ENCODE measurements around the gene SPRR2A.
"Not testable (repeated sequence)": the region's sequence is repeated elsewhere in the genome, so short reads cannot be mapped to it uniquely, and the experiment has no call there.

The SPRR2A gene

DNA sequence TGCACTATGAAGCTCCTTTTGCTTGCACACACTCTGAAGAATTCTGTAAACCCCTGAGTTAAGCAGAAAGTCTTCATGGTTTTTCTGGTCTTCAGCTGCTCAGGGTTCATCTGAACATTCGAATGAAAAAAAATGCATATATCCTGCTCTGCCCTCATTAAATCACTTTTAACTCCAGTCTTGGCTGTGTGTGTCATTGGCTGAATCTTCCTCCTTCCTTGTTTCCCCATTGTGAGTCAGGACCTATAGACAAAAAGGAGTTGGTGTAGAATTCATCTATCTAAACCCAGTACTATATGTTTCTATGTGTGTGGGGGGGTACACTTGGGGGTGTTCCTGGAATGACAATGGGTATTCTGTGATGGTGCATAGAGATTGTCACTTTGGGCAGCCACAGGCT lies 32.9 kb downstream of the SPRR2A start:
- DNase-seq = no peak

DNA sequence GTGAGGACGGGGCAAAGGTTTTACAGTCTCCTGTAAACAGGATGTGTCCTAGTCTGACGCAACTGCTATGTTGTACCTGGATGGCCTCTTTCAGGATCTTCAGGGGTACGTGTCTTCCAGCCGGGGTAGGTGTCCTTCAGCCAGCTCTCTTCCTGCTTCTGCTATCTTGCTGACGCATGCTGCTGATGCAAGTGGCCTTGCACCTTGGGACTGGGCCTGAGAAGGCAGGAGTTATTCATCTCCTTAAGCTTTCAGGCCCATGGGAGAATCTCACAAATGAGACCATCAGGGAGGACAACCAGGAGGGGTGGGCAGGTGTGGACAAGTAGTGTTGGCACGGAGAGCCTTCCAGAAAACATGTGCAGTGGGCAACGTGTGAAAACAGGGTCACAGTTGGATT lies 34.2 kb downstream of the SPRR2A start:
- DNase-seq = no peak

DNA sequence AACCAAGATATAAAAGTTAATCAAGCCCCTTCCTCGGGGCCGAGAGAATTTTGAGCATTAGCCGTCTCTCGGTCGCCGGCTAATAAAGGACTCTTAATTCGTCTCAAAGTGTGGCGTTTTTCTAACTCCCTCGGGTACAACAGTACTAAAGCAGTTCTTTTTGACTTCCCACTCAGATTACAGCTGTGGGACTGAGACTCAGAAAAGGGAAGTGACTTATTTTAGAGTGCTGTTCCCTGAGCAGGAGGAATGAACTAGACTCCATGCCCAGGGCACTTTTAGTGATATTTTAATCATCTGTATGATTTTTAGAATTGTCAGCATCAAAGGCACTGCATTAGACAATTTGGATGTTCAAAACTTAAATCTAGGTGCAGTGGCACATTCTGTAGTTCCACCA lies 35.0 kb downstream of the SPRR2A start:
- not testable (repeated sequence) for DNase-seq

DNA sequence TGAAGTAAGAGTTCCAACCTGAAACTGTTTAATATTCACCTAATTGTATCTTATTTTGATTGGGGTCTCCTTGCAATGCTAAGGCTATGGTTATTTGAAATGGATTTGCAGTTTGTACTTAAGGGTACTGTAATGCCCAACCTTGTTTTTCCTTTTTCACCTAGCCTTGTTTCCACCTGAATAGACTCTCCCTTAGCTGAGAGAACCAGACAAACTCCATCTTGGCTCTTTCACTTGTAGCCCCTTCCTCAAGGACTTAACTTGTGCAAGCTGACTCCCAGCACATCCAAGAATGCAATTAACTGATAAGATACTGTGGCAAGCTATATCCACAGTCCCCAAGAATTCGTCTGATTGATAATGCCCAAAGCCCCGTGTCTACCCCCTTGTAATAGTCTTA lies 35.5 kb downstream of the SPRR2A start:
- DNase-seq = not testable (repeated sequence)

DNA sequence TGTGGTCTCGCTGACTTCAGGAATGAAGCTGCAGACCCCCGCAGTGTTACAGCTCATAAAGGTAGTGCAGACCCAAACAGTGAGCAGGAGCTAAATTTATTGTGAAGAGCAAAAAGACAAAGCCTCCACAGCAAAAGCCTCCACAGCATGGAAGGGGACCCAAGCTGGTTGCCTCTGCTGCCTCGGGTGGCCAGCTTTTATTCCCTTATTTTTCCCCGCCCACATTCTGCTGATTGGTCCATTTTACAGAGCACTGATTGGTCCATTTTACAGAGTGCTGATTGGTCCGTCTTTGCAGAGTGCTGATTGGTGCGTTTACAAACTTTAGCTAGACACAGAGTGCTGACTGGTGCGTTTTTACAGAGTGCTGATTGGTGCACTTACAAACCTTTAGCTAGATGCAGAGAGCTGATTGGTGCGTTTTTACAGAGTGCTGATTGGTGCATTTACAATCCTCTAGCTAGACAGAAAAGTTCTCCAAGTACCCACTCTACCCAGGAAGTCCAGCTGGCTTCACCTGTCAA lies 46.0 kb downstream of the SPRR2A start:
- DNase-seq = not testable (repeated sequence)

Measured in NCI-H510A (cell line).